ENCODE data around the gene WDCP.

DNA sequence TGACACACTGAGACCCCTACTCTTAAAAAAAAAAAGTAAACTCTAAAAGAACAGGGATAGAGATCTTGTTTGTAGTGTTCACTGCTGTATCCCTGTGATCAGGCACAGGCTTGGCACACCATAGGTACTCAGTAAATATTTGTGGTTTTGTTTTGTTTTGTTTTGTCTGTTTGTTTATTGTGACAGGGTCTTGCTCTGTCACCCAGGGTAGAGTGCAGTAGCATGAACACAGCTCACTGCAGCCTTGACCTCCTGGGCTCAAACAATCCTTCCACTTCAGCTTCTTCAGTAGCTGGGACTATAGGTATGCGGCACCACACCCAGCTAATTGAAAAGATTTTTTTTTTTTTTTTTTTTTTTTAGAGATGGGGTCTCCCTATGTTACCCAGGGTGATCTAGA, 5.8 kb upstream of the WDCP start:
- TF ChIP-seq POLR2A (IDR thresholded peaks at IDR 0.05; ENCODE audit: low read depth, low read length) (no peak), POLR2AphosphoS5 (IDR thresholded peaks at IDR 0.05; ENCODE audit: low read depth, low read length) (no peak)

Data from GM12892 (cell line).